Brain microvascular endothelial cell (primary cell): ENCODE results near the gene BBS1.
A peak's percentile ranks its signal among the peaks of the same experiment; 100 is the strongest.
"Not testable (repeated sequence)": the region's sequence is repeated elsewhere in the genome, so short reads cannot be mapped to it uniquely, and the experiment has no call there.

Experiments used
- DNase-seq: peaks from one replicate; pipeline ENCODE4 v3.0.0-alpha.2; 2020
- H3K27ac ChIP-seq: fragments of 250-450 bp; sonication (Bioruptor Pico); 2 replicates; pipeline ENCODE4 v1.5.1; 2020; ENCODE audit warnings: mild to moderate bottlenecking, moderate library complexity
- H3K27me3 ChIP-seq: fragments of 250-450 bp; sonication (Bioruptor Pico); replicated peaks from 2 replicates; pipeline ENCODE4 v1.5.1; 2020; ENCODE audit warnings: mild to moderate bottlenecking
- H3K36me3 ChIP-seq: fragments of 250-450 bp; sonication (Bioruptor Pico); replicated peaks from 2 replicates; pipeline ENCODE4 v1.5.1; 2020; ENCODE audit warnings: mild to moderate bottlenecking
- H3K4me3 ChIP-seq: 2 replicates; pipeline ENCODE4 v1.5.1; 2011; ENCODE audit warnings: low read depth, mild to moderate bottlenecking, control low read depth, low read length, moderate library complexity
- CTCF ChIP-seq: IDR thresholded peaks from 2 replicates; pipeline ENCODE4 v1.5.1; 2011; ENCODE audit warnings: low read depth, mild to moderate bottlenecking, moderate library complexity, low read length, control low read depth, inconsistent platforms; ENCODE audit errors: missing control alignments
- in situ Hi-C: cut with HindIII; loops from 2 replicates; pipeline ENCODE4 v1.10.0; 2017; ENCODE audit warnings: low sequenced_read_pairs, low pct_ligation_motif_present

The BBS1 gene

DNA sequence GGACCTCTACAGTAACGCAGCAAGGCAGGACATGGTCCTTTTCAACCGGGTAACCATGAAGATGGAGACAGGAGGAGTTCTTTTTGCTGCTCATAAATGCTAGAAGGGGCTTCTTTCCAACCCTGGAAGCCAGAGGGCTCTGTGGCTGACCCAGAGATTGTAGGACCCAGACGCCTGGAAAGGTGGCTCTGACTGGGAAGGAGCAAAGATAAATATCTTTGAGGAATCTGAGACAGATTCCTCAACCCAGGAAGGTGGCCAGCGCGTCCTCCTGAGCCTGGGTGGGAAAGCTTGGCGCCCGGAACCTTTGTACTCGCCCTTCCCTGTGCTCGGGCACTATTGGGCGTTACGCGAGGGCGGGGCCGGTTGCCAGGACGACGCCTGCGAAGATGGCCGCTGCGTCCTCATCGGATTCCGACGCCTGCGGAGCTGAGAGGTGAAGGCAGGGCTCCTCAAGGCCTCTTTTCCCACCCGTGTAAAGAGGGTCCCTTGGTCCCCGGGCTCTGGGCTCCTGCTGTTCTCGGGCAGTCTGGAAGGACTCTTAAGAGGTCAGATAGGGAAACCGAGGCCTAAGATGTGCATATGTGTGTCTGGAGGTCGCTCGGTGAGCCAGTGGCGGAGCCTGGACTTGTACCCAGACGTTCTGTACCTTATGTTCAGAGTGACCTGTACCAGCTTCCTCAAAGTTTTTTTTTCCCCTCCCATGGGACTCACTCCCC lies at the start of gene BBS1:
TSS of gene BBS1 (plus strand) at position 365 of the 719 bp plus-strand sequence. CDS start at position 390, 25 bp downstream.
- in situ Hi-C loops = no loop called here
- Histone ChIP-seq H3K27ac (no peak within 1 kb of the TSS), H3K4me3 (peak within 1 kb of the TSS; percentile 97), H3K36me3 (peaks cover 13% of the 10 kb centered on the region), H3K27me3 (no peaks in the 10 kb centered on the region)
- TF ChIP-seq CTCF = peak; percentile 10
- peak; percentile 72 for DNase-seq

- in situ Hi-C loops = no loop called here
- Histone ChIP-seq H3K36me3 (no peaks in the 10 kb centered on the region), H3K4me3 (no peak overlapping the region), H3K27ac (no peak overlapping the region), H3K27me3 (no peaks in the 10 kb centered on the region)
- no peak for DNase-seq
- no peak for TF ChIP-seq CTCF
These were observed 48.4 kb upstream of the BBS1 start for GRCh38 chr11:66462010-66462409.

- Histone ChIP-seq H3K4me3 (no peak overlapping the region), H3K36me3 (no peaks in the 10 kb centered on the region), H3K27me3 (no peaks in the 10 kb centered on the region), H3K27ac (no peak overlapping the region)
- in situ Hi-C loops = no loop called here
- TF ChIP-seq CTCF = no peak
- no peak for DNase-seq
These were observed 47.5 kb upstream of the BBS1 start for GRCh38 chr11:66462911-66463310.

- in situ Hi-C loops, H3K36me3 ChIP-seq, H3K27me3 ChIP-seq, DNase-seq, H3K27ac ChIP-seq, H3K4me3 ChIP-seq: not testable (repeated sequence)
These were observed 46.3 kb upstream of the BBS1 start for GRCh38 chr11:66464116-66464515.

- H3K4me3 ChIP-seq = no peak overlapping the region
- H3K36me3 ChIP-seq = no peaks in the 10 kb centered on the region
- H3K27me3 ChIP-seq = no peaks in the 10 kb centered on the region
- H3K27ac ChIP-seq = no peak overlapping the region
- DNase-seq = no peak
- in situ Hi-C loops = no loop called here
- no peak for TF ChIP-seq CTCF
These were observed 45.5 kb upstream of the BBS1 start for GRCh38 chr11:66464916-66465315.

GRCh38 chr11:66465373-66466224 lies 44.8 kb upstream of the BBS1 start:
- Histone ChIP-seq H3K27ac (no peak overlapping the region), H3K27me3 (no peaks in the 10 kb centered on the region), H3K36me3 (no peaks in the 10 kb centered on the region), H3K4me3 (peak overlapping the region; percentile 66)
- TF ChIP-seq CTCF = no peak
- in situ Hi-C loops = no loop called here
- DNase-seq = no peak
